ENCODE results near the gene CYB5R3.
A peak's percentile ranks its signal among the peaks of the same experiment; 100 is the strongest.

- TF ChIP-seq CTCF (IDR thresholded peaks at IDR 0.05; ENCODE audit: insufficient read depth, low read depth, low read length) (peak; percentile 67), EZH2 (IDR thresholded peaks at IDR 0.05; ENCODE audit: insufficient read depth, low read length) (no peak)
These were observed 13.0 kb upstream of the CYB5R3 start for GRCh38 chr22:42661985-42662831.

Data from astrocyte (in vitro differentiated cells and primary cell).